Measurements from ENCODE around the gene FAF1.

DNA sequence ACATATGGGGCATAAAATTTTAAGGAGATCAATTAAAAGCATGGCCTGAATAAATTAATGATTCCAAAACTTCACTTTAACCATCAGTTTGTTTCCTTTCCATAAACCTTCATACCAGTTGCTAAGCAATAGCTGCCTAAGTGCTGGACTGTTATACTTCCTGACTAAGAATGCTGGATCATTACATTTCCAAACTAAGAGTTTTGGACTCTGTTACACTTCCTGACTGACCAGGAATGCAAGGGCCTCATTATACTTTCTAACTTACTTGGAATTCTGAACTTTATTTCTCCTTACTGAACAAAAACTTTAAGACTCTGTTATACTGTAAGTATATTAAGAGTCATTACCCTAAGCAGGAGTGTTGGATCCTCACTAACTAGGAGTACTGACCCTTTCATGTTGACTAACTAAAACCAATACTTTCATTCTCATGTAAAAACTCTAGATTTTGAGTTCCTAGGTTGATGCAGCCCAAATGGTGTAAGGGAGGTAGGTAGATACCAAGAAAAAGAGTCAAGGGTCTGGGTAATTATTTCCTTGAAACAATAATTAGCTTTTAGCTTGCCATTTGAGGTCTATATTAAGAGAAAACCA is 118.2 kb downstream of the FAF1 start:
- TF ChIP-seq CTCF (IDR thresholded peaks at IDR 0.05 in 2 of 3, conservative IDR thresholded peaks at IDR 0.05 in 1 of 3; ENCODE audit: borderline replicate concordance in 1 of 3, insufficient read depth in 1 of 3, low read depth in 2 of 3, low read length in 2 of 3) (no peak), POLR2A (IDR thresholded peaks at IDR 0.05; ENCODE audit: borderline replicate concordance, extremely low read depth, insufficient read depth, insufficient read length) (no peak), ZNF274 (IDR thresholded peaks at IDR 0.05; ENCODE audit: low read depth, low read length) (no peak), JUND (IDR thresholded peaks at IDR 0.05) (no peak), POLR2AphosphoS5 (IDR thresholded peaks at IDR 0.05; ENCODE audit: low read depth, low read length) (no peak), ELF1 (IDR thresholded peaks at IDR 0.05; ENCODE audit: borderline replicate concordance, low read depth) (no peak)
